NCI-H1092 (cell line): Measurements from ENCODE around the gene GPD1L.
"Not testable (repeated sequence)": the region's sequence is repeated elsewhere in the genome, so short reads cannot be mapped to it uniquely, and the experiment has no call there.

Experiments used
- DNase-seq: peaks from one replicate; lab custom pipeline; 2025; lab: John Stamatoyannopoulos, UW

The GPD1L gene

DNA sequence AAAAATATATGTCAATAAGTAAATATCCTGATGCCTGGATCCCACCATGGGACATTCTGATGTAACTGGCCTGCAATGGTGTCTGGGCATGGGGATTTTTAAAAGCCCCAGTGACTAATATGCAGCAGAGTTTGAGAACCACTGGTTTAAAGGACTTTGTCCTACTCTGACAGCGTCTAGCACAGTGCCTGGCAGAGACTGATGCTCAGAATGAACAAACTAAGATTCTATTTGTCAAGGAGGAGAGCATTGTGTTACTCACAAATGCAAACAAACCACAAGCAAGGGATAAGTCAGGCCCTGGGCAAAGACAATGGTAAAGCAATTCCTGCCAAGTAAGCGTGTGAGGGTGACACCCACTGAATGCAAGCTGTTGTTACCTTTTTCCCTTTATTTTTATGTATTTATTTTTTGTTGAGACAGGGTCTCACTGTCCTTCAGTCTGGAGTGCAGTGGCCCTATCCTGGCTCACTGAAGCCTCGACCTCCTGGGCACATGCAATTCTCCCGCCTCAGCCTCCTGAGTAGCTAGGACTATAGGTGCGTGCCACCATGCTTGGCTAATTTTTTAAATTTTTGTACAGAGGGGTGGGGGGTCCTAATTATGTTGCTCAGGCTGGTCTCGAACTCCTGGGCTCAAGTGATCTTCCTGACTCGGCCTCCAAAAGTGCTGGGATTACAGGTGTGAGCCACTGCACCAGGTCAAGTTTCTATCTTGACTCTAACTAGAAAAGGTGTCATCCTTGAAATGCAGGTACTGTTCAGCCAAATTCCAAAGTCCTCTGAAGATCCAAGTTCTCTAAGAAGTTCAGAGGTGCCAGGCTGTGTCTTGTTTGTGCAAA lies 909 bp upstream of the GPD1L start:
- DNase-seq: no peak

- DNase-seq: no peak
Measured at GRCh38 chr3:32106929-32107362, 526 bp downstream of the GPD1L start.

GRCh38 chr3:32108224-32108623 lies 1.8 kb downstream of the GPD1L start:
- DNase-seq: not testable (repeated sequence)

- peak; percentile 86 for DNase-seq
Measured at GRCh38 chr3:32109256-32109655, 2.8 kb downstream of the GPD1L start.

GRCh38 chr3:32110233-32110760 lies 3.9 kb downstream of the GPD1L start:
- no peak for DNase-seq

DNA sequence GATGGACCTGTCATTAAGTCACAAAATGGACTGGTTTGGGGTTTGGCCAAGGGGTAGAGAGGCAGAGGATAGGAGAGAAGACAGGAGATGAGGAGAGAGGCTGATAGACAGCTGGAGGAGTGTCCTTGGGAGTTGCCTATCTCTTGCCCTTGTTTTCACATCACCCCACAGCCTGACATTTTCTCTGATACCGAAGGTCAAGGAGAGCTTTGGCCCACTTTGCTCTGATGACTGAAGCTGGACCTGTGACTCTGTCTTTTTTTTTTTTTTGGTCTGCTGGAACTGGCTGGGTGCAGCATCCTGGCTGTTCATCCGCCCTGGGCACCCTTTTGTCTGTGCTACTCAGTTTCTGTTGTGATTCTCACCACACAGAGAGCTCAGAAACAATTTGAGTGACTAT lies 5.1 kb downstream of the GPD1L start:
- DNase-seq: no peak

DNA sequence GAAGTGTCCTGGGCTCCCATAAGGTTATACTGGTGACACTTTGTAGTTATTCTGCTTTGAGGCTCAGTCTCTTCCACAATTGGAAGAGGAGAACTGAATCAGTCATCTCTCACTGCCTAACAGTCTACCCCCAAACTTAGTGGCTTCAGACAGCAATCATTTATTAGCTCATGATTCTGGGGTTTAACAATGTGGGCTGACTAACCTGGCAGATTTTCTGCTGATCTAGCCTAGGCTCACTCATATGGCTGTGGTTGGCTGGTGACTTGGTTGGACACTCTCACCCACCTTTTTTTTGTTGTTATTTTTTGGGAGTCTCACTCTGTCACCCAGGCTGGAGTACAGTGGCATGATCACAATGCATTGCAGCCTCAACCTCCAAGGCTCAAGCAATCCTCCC lies 7.1 kb downstream of the GPD1L start:
- DNase-seq: no peak

DNA sequence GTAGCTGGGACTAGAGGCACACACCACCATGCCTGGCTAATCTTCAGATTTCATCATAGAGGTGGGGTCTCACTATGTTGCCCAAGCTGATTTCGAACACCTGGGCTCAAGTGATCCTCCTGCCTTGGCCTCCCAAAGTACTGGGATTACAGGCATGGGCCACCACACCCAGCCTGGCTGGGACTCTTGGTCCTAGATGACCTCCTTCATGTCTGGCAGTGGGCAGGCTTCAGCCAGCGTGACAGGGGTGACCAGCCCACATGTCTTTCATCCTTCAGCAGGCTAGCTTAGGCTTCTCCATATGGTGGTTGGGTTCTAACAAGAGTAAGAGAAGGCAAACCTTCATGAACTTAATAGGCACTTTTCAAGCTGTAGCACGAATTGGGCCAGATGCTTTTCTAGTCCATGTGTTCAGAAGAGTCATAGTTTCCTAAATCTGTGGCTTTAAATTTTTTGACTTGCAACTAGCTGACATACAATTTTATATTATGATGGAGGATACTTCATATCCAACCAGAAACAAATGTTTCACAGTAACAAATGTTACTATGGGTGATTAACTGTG lies 7.6 kb downstream of the GPD1L start:
- DNase-seq: no peak

GRCh38 chr3:32114546-32115386 lies 8.3 kb downstream of the GPD1L start:
- not testable (repeated sequence) for DNase-seq

DNA sequence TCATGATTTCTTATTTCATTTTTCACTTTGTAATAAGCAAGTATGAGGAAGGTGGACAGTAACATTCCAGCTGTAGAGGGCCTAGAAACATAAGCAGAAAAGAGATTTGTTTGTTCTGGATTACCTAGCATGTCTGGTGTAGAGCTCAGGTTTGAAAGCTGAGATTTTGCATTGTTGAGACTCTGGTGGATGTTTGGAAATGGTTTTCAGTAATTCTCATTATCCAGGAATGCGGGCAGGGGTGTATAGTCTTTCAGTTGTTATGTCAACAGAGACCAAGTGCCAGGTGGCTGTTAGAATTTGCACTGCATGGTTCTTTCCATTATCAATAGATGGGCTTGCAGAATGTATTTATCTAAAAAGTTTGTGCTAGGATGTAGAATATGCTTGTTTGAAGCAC lies 10.9 kb downstream of the GPD1L start:
- DNase-seq: no peak

GRCh38 chr3:32118215-32118614 lies 11.8 kb downstream of the GPD1L start:
- no peak for DNase-seq

GRCh38 chr3:32120471-32120870 lies 14.1 kb downstream of the GPD1L start:
- no peak for DNase-seq

DNA sequence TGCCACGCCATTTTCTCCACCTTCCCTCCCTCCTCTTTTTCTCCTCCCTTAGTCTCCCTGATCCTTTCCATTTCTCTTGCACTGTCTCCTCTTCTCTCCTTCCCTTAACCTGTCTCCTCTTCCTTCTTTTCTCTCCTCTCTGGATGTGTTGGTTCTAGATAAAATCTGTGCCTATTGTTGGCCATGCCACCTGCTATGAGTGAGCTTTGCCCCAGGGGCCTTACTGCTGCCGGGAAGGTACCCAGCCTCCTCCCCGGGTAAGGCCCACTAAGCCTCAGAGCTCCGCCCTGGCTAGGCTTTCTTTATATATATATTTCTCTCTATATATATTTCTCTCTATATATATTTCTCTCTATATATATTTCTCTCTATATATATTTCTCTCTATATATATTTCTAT lies 14.7 kb downstream of the GPD1L start:
- DNase-seq: no peak

DNA sequence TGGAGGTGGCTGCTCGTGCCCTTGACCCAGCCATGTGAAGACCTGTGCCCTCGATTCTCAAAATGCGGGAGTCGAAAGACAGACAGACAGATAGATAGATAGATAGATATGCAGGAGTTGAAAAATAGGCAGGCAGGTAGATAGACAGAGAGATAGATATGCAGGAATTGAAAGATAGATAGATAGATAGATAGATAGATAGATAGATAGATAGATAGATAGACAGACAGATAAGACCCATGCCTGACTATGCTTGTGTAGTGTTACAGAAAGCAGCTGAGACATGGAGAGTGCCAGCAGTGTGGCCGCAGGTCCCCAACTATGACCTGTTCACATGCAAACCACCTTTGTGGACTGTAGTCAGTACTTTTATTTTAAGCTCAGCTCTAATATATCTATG lies 17.2 kb downstream of the GPD1L start:
- no peak for DNase-seq

- DNase-seq: no peak
Measured at GRCh38 chr3:32125012-32125411, 18.6 kb downstream of the GPD1L start.

DNA sequence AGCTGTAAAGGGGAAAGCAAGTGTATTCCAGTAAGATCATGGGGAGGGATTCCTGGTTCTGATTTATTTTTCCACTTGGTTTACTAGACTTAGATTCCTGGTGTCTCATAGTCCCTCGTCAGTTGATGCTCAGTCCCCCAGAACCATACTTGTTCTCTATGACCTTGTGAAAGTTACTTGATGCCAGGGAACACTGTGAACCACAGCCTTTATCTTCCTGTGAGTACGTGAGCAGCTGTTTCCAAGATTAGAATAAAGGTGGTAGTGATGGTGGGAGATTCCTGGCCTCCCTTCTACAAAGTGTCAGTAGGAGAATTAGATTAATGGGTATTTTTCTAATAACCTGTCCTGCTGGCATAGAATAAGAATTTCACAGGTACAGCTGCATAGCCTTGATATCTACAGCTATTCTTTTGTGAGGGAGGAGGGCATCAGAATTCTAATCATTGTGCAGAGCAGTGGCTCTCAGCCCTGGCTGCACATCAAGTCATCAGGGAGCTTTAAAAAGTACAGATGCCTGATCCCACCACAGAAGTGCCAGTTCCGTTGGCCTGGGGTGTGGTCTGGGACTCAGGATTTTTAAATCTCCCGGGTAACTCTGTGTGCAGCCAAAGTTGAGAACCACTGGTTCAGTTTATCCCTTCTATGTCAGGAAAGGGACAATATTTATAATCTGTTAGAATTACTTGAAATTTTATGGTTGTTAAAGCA lies 20.0 kb downstream of the GPD1L start:
- DNase-seq: no peak

DNA sequence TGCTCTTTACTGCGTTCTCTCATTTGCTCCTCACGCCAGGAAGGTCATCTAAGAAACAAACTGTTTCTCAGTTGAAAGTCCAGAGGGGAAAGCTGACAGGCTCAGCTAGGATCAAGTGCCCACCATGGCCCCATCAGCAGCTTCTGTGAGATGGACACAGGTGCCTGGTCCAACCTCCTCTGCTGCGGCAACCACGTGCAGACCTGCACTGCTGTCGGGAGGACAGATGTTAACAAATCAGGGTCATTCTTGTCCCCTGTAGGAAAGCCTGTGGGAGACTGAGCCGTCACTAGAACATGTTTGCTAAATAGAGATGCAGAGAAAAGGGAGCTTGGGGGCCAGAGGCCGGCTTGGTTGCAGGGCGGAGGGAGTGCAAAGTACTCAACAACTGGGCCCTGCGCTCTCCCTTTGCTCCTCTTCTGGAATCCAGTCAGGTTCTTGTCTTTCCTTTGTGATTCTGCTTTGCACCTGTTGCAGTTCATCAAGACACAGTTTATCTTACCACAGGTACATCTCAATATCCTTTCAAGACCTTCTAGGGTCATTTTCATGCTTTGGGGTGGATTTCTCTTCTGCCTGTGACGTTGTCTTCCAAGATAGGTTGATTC lies 20.9 kb downstream of the GPD1L start:
- no peak for DNase-seq

- no peak for DNase-seq
Measured at GRCh38 chr3:32128936-32129335, 22.5 kb downstream of the GPD1L start.

- DNase-seq: no peak
Measured at GRCh38 chr3:32129832-32130231, 23.4 kb downstream of the GPD1L start.

- DNase-seq: no peak
Measured at GRCh38 chr3:32132121-32132520, 25.7 kb downstream of the GPD1L start.

DNA sequence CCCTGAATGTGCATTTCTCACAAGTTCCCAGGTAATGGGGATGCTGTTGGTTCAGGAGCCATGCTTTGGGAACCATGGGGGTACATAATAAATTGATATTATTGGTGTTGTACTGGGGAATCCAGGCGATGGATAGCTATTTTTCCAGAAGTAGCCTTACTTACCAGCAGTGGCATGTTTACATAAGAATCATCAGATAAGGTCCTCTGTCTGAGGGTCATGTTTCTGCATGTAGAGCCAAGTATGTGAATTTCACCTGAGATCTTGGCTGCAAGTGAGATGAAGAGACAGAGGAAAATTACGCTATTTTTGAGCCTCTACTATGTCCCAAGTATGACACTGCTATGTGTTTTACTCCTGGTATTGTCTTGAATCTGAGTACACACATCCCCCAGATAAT lies 26.3 kb downstream of the GPD1L start:
- DNase-seq: no peak

GRCh38 chr3:32136703-32137102 lies 30.3 kb downstream of the GPD1L start:
- no peak for DNase-seq
